ENCODE measurements around the gene CACNA1H.
"Not testable (repeated sequence)": the region's sequence is repeated elsewhere in the genome, so short reads cannot be mapped to it uniquely, and the experiment has no call there.

The CACNA1H gene

GRCh38 chr16:1224558-1224957 is 71.7 kb downstream of the CACNA1H start:
- no peak for DNase-seq (ENCODE audit: low read depth in 4 of 4, low spot score in 1 of 4)

DNA sequence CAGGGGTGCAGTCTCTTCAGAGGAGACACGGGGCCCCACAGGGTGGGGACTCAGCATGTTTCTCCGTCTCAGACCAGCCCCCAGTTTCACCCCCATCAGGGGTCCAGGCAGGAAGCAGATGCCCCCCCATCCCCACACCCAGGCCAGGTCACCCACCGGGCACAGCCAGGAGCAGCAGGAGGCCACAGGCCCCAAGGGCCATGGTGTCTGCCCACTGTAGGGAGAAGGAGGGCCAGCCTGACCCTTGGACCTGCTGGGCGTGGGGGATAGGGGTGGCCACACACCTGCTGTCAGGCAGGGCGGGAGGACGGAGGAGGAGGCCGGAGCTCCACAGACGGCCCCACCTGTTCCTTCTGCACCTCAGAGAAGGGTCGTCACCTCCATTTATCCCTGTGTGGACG is 72.1 kb downstream of the CACNA1H start, which contains the start of gene TPSG1:
TSS of gene TPSG1 (minus strand) at position 218 of the 401 bp plus-strand sequence. CDS start at position 202, 16 bp downstream.
- no peak for DNase-seq (ENCODE audit: low read depth in 4 of 4, low spot score in 1 of 4)

DNA sequence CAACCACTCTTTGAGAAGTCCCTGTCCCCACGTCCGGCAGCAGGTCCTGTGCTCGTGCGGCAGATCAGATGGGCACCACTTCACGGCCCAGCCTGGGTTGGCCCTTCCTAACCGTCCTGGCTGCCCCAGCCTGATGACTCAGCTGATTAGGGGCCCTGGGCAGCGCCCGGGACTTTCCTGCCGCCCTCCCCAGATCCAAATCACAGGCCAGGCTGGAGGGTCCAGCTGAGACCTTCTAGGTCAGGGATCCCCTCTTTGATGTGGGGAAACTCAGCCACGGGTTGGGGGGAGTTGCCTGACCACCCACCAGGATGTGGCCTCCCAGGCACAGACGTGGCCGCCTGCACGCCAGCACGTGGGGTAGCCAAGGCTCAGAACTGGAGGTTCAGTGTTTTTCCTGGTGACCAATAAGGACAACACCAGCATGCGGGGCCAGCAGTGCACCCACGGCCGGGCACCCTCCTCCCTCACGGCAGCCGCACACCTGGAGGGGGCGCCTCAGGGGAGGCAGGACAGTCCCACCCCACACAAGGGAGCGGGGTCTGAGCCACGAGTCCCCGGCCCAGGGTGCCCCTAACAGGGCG is 72.9 kb downstream of the CACNA1H start:
- not testable (repeated sequence) for DNase-seq (ENCODE audit: low read depth in 4 of 4, low spot score in 1 of 4)

- DNase-seq (ENCODE audit: low read depth in 4 of 4, low spot score in 1 of 4) = not testable (repeated sequence)
Observed at GRCh38 chr16:1226692-1227091, 73.8 kb downstream of the CACNA1H start.

- not testable (repeated sequence) for DNase-seq (ENCODE audit: low read depth in 4 of 4, low spot score in 1 of 4)
Observed at GRCh38 chr16:1228227-1228626, 75.3 kb downstream of the CACNA1H start.

GRCh38 chr16:1229476-1229875 is 76.6 kb downstream of the CACNA1H start:
- DNase-seq (ENCODE audit: low read depth in 4 of 4, low spot score in 1 of 4) = not testable (repeated sequence)

DNA sequence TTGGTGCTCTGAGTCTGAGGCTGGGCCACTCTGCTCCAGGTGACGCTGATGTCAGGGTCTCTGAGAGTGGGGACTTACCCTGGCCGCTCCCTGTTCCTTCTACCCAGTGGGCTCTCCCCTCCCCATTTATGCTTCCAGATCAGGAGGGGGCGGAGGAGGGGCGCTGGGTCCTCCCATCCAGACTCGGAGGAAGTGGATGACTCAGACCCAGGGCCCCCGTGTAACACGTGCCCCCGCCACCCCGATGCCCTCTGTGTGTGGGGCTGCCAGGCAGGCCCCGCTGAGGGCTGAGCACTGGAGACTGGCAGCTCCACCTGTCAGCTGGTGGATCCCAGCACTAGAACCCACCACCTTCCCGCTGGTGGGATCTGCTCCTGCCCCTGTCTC is 77.2 kb downstream of the CACNA1H start, which contains the start of gene TPSB2:
TSS of gene TPSB2 (minus strand) at position 101 of the 387 bp plus-strand sequence. CDS start 233 bp downstream, outside the sequence.
- DNase-seq (ENCODE audit: low read depth in 4 of 4, low spot score in 1 of 4) = not testable (repeated sequence)

- DNase-seq (ENCODE audit: low read depth in 4 of 4, low spot score in 1 of 4) = not testable (repeated sequence)
Observed at GRCh38 chr16:1230471-1231212, 77.7 kb downstream of the CACNA1H start.

- DNase-seq (ENCODE audit: low read depth in 4 of 4, low spot score in 1 of 4) = not testable (repeated sequence)
Observed at GRCh38 chr16:1231301-1231700, 78.4 kb downstream of the CACNA1H start.

DNA sequence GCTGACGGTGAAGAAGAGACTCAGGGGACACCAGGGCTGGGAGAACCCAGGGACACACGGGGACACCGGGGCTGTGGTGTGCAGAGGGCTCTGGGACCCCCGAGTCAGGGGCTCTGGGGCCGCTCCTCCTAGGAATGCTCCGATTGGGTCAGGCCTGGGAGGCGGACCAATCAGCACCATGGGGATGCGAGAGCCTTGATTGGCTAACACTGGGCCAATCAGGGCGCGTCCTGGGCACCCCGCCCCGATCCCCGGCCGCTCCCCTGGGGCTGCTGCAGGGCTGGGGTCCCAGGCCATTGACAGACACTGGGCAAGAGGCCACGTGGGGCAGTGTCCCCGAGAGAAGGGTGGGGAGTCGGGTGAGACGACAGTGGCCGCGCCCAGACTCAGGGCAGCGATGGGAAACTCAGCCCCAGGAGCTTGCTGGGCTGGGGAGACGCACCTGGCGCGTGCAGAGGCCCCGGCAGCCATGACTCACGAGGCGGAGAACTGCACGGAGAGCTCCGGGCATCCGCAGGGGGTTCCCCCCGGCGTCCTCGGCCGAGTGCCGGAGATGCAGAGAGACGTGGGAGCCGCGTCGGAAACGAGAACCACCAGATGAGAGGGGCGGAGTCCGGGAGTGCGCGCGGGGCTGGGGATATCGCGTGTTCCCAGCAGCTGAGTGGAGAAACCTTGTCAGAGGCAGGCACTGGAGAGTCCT is 79.3 kb downstream of the CACNA1H start:
- not testable (repeated sequence) for DNase-seq (ENCODE audit: low read depth in 4 of 4, low spot score in 1 of 4)

- not testable (repeated sequence) for DNase-seq (ENCODE audit: low read depth in 4 of 4, low spot score in 1 of 4)
Observed at GRCh38 chr16:1236659-1237058, 83.8 kb downstream of the CACNA1H start.

DNA sequence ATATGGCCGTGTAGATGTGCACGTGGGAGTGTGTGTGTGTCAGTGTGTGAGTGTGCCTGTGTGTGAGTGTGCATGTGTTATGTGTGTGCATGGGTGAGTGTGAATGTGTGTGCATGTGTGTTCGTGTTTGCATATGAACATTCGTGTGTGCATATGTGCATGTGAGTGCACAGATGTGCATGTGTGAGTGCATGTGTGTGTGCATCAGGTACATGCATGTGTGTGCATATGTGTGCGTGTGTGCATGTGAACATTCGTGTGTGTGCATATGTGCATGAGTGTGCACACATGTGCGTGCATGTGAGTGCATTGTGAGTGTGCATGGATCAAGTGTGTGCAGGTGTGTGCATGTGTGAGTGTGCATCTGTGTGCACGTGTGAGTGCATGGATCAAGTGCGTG is 85.1 kb downstream of the CACNA1H start:
- no peak for DNase-seq (ENCODE audit: low read depth in 4 of 4, low spot score in 1 of 4)

GRCh38 chr16:1238909-1239308 is 86.0 kb downstream of the CACNA1H start:
- DNase-seq (ENCODE audit: low read depth in 4 of 4, low spot score in 1 of 4) = not testable (repeated sequence)

DNA sequence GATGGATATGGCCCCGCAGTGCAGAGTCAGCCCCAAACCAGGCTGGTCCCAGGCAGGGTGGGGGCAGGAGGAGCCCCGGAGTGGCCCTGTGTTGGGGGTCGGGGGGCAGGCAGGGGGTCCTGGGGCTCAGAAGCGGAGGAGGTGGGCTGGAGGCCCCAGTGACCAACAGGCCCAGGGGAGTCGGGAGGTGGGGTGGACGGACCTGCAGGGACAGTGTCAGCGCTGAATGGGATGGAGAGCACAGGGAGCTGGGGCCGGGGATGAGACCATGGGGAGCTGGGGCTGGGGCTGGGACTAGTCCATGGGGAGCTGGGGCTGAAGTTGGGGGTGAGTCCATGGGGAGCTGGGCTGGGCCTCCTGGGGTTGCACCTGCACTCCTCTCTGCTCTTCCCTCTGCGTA is 86.7 kb downstream of the CACNA1H start:
- not testable (repeated sequence) for DNase-seq (ENCODE audit: low read depth in 4 of 4, low spot score in 1 of 4)

- not testable (repeated sequence) for DNase-seq (ENCODE audit: low read depth in 4 of 4, low spot score in 1 of 4)
Observed at GRCh38 chr16:1240436-1240835, 87.5 kb downstream of the CACNA1H start, which contains the start of gene TPSAB1. TSS of gene TPSAB1 (plus strand) at chr16:1240705. CDS start at chr16:1240939, 234 bp downstream.

DNA sequence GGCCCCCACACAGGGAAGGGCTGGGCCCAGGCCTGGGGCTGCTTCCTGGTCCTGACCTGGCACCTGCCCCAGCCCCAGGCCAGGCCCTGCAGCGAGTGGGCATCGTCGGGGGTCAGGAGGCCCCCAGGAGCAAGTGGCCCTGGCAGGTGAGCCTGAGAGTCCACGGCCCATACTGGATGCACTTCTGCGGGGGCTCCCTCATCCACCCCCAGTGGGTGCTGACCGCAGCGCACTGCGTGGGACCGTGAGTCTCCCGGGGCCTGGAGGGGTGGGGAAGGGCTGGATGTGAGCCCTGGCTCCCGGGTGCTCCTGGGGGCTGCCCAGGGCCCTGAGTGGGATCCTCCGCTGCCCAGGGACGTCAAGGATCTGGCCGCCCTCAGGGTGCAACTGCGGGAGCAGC is 88.2 kb downstream of the CACNA1H start:
- not testable (repeated sequence) for DNase-seq (ENCODE audit: low read depth in 4 of 4, low spot score in 1 of 4)

GRCh38 chr16:1243363-1243762 is 90.5 kb downstream of the CACNA1H start:
- not testable (repeated sequence) for DNase-seq (ENCODE audit: low read depth in 4 of 4, low spot score in 1 of 4)

DNA sequence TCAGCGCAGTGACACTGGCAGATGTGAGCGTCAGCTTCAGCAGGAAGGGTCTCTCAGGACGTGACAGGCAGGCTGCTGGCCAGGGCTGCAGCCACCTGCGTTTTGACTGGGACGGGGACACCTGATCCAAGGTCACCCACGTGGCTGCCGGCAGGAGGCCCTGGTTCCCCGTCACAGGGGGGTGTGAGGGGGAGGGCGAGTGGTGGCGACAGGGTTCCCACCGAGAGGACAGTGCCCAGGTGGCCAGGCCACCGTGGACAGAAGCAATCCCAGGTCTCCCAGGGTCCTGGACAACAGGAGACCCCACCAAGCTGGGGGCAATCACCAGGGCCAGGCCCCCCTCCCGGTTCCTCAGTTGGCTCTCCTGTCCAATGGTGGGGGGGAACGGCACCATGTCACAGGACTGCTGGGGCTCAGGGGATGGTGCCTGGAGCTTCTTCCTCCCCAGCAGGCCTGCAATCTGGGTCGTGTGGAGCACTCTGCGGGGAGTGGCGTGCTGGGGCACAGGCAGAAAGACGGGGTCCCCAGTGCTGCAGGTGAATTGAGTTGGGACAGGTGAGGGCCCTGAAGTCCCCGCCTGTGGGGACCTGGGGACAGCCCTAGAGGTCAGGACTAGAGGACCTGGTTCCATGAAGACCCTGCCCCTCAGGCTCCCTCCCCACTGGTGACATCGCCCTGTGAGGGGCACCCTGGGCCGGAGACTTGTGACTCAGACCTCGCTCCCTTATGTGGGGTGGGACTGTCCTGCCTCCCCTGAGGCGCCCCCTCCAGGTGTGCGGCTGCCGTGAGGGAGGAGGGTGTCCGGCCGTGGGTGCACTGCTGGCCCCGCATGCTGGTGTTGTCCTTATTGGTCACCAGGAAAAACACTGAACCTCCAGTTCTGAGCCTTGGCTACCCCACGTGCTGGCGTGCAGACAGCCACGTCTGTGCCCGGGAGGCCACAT is 91.3 kb downstream of the CACNA1H start:
- DNase-seq (ENCODE audit: low read depth in 4 of 4, low spot score in 1 of 4) = not testable (repeated sequence)

DNA sequence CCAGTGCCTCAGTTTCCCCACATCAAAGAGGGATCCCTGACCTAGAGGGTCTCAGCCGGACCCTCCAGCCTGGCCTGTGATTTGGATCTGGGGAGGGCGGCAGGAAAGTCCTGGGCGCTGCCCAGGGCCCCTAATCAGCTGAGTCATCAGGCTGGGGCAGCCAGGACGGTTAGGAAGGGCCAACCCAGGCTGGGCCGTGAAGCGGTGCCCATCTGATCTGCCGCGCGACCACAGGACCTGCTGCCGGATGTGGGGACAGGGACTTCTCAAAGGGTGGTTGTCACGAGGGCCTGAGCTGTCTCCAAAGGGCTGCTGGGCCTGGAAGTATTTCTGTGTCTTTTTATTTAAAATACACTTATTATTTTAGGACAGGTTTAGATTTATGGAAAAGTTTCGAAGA is 92.0 kb downstream of the CACNA1H start:
- no peak for DNase-seq (ENCODE audit: low read depth in 4 of 4, low spot score in 1 of 4)

DNA sequence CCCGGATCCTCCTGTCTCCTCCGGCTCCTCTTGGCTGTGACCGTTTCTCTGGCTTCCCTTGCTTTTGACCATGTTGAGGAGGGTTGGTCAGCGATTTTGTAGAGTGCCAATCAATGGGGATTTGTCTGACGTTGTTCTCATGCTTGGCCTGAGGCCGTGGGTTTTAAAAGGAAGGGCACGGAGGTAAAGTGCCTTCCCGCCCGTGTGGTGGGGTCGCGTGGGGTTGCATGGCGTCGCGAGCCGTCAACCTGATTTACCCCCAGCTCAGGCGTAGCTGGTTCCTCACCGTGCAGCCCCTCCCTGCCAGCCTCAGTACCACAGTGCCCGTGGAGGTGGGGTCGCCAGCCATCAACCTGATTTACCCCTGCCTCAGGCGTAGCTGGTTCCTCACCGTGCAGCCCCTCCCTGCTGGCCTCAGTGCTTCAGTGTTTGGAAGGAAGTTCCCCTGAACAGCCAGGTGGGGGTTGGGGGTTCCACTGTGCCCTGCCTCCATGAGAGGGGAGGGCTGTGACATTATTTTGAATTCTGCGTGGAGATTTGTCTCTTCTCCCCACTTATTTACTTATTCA is 92.6 kb downstream of the CACNA1H start:
- DNase-seq (ENCODE audit: low read depth in 4 of 4, low spot score in 1 of 4) = no peak

Measured in stimulated activated CD4-positive, alpha-beta T cell treated with anti-CD3 and anti-CD28 coated beads, Interleukin-1b, Interleukin-23, amount 100 ng/mL, for 24 hours (primary cell).